Ecto neural progenitor cell (in vitro differentiated cells): ENCODE measurements around the gene ZNF366.

Source experiments
- DNase-seq: peaks from one replicate; pipeline ENCODE4 v3.0.0-alpha.2; 2018; ENCODE audit warnings: low spot score

The ZNF366 gene, protein sequence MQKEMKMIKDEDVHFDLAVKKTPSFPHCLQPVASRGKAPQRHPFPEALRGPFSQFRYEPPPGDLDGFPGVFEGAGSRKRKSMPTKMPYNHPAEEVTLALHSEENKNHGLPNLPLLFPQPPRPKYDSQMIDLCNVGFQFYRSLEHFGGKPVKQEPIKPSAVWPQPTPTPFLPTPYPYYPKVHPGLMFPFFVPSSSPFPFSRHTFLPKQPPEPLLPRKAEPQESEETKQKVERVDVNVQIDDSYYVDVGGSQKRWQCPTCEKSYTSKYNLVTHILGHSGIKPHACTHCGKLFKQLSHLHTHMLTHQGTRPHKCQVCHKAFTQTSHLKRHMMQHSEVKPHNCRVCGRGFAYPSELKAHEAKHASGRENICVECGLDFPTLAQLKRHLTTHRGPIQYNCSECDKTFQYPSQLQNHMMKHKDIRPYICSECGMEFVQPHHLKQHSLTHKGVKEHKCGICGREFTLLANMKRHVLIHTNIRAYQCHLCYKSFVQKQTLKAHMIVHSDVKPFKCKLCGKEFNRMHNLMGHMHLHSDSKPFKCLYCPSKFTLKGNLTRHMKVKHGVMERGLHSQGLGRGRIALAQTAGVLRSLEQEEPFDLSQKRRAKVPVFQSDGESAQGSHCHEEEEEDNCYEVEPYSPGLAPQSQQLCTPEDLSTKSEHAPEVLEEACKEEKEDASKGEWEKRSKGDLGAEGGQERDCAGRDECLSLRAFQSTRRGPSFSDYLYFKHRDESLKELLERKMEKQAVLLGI

DNA sequence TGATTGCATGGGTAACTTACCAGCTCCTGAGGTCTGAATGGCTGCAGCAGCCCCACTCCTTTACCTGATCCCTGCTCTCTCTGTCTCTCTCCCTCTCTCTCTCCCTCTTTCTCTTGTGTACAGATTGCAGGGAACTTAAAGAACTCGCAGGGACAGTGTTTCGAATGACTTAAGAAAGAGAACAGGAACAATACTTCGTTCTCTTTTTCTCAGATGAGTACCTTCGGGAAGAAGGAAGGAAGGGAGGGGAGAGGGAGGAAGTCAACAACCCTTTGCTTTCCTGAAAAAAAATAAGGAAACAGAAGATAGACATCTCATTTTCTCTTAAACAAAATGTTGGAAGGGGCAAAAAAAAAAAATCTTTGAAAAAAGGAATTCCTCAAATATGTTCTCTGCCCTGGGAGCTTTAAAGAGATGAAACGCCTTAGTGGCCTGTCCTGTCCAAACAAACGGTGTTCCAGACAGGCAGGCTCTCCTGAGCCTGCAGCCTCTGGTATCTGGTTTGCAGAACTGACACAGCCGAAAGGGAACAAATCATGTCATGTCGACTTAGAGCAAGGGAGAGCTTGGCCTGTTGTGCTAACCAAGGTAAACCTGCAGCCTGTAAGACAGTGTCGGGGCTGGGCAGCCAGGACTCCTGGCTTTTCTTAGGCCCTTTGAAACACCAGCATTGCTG, at the start of gene ZNF366:
ZNF366 (minus strand) TSS at position 180 of the 676 bp plus-strand sequence. CDS start 45,914 bp downstream, outside the sequence.
- DNase-seq = no peak

DNA sequence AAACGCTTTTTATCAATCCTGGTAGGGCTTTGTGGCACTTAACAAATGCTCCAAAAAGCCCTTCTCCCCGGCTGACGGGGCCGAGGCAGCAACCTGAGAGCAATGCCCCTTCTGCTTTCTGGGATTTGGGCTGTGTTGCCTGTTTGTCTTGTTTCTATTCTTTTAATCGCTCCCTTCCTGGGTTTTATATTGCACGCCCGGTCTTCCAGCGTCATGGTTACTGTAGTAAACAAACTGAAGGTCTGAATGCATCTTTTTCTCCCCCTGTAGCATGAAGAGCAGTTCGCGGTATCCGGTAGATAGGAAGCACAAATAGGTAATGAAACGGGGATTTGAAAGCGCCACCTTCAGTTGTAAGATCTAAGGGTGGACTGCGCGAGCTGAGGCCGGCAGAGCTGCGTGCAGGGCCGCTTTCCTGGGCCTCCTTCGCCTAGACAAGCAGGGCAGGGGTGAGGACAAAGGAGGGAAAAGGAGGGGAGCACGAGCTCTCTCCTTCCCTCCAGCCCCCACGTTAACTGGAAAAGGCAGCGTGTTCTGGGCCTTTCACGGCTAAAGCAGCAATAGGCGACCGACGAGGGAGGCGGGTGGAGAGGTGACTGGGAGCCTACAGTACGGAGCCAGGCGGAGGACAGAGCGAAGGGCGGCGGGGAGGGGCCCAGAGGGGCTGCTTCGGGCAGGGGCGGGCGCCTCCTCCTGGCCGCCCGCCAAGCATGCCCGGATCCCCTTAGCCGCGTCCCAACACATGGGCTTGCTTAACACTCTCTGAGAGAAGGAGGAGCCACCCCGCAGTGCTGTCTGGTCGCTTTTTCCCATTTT, 49.3 kb upstream of the ZNF366 start:
- peak; percentile 85 for DNase-seq

GRCh38 chr5:72555871-72556270, 48.7 kb upstream of the ZNF366 start:
- no peak for DNase-seq

- DNase-seq = no peak
These were observed 47.7 kb upstream of the ZNF366 start for GRCh38 chr5:72554897-72555296.

GRCh38 chr5:72552041-72552557, 44.9 kb upstream of the ZNF366 start:
- no peak for DNase-seq

GRCh38 chr5:72550595-72550994, 43.4 kb upstream of the ZNF366 start:
- DNase-seq = no peak

DNA sequence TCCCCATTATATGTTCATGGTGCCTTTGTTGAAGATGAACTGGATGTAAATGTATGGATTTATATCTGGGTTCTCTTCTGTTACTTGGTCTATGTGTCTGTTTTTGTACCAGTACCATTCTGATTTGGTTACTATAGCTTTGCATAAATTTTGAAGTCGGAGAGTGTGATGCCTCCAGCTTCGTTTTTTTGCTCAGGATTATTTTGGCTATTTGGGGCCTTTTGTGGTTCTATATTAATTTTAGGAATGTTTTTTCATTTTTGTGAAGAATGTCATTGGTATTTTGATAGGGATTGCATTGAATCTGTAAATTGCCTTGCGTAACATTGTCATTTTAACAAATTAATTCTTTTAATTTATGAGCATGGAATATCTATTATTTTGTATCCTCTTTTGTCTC, 36.6 kb upstream of the ZNF366 start:
- no peak for DNase-seq

DNA sequence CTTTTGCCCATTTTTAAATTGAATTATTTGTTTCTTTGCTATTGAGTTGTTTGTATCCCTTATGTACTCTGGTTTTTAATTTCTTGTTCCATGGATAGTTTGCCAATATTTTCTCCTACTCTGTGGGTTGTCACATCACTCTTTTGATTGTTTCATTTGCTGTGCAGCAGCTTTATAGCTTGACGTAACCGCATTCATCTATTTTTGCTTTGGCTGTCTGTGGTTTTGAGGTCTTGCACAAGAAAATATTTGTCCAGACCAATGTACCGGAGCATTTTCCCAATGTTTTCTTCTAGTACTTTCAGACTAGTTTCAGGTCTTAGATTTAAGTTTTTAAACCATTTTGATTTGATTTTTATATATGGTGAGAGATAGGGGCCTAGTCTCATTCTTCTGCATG, 36.2 kb upstream of the ZNF366 start:
- DNase-seq = no peak

DNA sequence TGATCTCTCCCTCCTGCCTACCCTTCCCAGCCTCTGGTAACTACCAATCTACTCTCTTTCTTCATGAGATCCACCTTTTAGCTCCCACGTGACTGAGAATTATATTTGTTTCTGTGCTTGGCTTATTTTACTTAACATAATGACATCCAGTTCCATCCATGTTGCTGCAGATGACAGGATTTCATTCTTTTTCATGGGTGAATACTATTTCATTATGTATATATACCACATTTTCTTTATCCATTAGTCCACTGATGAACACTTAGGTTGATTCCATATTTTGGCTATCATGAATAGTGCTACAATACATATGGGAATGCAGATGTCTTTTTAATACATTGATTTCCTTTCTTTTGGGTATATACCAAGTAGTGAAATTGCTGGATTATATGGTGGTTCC, 35.5 kb upstream of the ZNF366 start:
- no peak for DNase-seq

DNA sequence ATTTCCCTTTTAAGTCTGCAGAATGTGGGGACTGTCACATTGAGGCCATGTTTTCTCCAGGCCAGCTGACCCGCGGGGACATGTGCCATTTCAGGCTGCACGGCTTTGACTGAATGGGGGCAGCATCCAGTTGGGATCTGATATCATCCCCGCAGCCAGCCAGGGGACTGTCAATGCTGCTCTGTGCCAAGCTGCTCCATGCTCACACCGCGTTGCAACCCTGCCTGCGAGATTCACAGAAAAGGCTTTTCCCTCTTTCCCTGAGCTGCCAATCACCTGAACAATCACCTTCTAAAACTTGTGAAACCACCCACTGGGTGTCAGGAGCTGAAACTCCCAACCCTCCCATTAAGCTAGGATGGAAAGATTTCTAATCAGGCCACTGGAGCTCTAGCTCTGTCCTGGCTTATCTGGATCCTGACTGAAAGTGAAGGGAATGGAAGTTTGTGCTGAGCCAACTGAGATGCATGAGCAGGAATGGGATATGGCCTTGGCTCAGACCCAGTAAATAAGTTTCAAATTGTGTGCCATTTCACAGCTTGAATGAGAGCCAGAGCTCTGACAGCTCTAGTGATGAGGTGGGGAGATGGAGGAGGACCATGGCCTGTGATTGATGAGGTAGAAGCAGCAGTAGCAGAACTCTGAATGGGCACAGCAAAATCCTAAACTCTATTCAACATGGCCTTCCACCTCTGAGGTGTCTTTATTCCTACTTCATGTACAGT, 34.5 kb upstream of the ZNF366 start:
- peak; percentile 51 for DNase-seq

GRCh38 chr5:72540759-72541438, 33.7 kb upstream of the ZNF366 start:
- no peak for DNase-seq

- DNase-seq = no peak
These were observed 32.5 kb upstream of the ZNF366 start for GRCh38 chr5:72539726-72540125.

GRCh38 chr5:72539038-72539437, 31.8 kb upstream of the ZNF366 start:
- DNase-seq = no peak

GRCh38 chr5:72537166-72537565, 30.0 kb upstream of the ZNF366 start:
- no peak for DNase-seq

DNA sequence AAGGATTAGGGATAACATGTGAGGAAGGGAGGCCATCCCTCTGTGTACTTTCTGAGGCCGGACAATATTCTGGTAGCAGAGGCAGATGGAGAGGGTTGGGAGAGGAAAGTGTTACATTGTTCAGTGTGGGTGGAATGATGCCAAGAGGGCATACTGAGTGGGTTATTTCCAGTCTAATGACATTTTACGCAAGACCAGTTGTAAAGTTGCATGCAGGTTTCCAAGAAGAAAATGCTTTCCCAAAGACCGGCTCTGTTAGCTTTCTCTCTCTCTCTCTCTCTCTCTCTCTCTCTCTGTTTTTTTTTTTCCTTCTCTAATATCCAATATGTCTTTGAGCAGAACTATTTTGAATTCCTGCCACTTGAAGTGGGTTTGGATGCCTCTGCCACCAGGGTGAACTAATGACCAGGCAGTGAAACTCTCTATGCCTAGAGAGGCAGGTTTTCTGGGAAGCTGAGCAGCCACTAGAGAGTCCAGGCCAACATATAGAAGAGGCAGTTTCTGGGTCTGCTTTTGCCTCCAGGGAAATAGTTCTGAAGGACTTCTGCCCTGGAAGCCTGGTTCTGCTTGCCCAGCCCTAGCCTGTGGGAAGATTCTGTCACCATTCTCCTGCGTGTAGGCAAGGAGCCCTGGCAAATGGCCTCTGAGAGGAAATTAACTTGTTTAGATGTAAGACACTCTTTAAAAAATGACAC, 24.4 kb upstream of the ZNF366 start:
- DNase-seq = no peak

- no peak for DNase-seq
These were observed 23.0 kb upstream of the ZNF366 start for GRCh38 chr5:72530196-72530595.

- no peak for DNase-seq
These were observed 22.2 kb upstream of the ZNF366 start for GRCh38 chr5:72529383-72529782.

DNA sequence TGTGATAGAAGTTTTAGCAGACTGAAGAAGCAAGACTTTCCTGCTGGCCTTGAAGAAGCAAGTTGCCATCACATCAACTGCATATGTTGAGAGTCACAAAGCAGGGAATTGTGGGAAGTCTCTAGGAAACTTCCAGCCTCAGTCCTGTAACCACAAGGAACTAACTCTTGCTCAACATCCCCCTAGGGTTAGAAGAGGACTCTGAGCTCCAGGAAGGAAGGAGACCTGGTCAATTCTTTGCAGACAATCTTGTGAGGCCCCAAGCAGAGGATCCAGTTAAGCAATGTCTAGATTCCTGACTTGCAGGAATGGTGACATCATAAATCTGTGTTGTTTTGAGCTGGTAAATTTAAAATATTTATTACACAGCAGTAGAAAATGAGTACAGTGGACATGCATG, 18.6 kb upstream of the ZNF366 start:
- no peak for DNase-seq

- DNase-seq = no peak
These were observed 16.9 kb upstream of the ZNF366 start for GRCh38 chr5:72523960-72524582.
